ENCODE results near the gene UGT1A7. TPM values are rescaled to one million over a fixed set of nuclear protein-coding genes. Genes with fewer than 3 reads are reported as not detected.

UGT1A7 gene
- total RNA-seq, 1 experiment from 2014 or later, result not detected

- peak; percentile 40 for DNase-seq (ENCODE audit: low read depth)
These were observed 79.5 kb downstream of the UGT1A7 start for GRCh38 chr2:233761040-233761769.

DNA sequence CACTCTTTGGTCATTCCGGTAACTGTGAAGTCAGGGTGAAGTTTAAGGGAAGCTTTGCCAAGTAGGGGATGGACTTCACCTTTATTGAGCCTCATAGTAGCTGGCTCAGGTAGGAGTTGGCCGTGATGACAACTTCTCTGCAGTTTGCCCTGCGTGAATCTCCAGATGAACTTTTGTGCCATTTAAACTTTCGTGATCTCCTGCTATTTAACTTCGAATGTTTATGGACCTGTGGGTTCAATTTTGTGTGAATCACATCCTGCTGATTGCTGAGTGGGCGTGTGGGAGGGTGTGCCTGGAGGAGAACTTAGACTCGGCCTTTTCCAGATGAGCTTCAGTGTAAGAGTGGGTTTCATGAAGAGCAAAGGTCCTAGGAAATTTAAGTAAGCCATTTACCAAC is 82.6 kb downstream of the UGT1A7 start:
- DNase-seq (ENCODE audit: low read depth), result peak; percentile 84

GRCh38 chr2:233764761-233765160 is 83.1 kb downstream of the UGT1A7 start:
- peak; percentile 62 for DNase-seq (ENCODE audit: low read depth)

DNA sequence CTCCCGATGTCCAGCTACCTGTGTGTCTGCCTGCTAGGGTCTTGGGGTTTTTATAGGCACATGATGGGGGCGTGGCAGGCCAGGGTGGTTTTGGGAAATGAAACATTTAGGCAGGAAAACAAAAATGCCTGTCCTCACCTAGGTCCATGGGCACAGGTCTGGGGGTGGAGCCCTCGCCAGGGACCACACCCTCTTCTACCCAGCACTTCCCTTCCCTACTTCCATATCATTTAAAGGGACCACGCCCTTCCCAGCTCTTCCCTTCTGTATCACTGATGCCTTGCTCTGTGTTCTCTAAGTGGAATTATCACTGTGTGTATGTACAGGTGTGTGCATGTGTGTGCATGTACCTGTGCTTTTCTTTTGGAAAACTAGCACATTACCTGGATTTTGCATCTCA is 84.7 kb downstream of the UGT1A7 start:
- no peak for DNase-seq (ENCODE audit: low read depth)

- peak; percentile 7 for DNase-seq (ENCODE audit: low read depth)
These were observed 86.4 kb downstream of the UGT1A7 start for GRCh38 chr2:233768076-233768475.

DNA sequence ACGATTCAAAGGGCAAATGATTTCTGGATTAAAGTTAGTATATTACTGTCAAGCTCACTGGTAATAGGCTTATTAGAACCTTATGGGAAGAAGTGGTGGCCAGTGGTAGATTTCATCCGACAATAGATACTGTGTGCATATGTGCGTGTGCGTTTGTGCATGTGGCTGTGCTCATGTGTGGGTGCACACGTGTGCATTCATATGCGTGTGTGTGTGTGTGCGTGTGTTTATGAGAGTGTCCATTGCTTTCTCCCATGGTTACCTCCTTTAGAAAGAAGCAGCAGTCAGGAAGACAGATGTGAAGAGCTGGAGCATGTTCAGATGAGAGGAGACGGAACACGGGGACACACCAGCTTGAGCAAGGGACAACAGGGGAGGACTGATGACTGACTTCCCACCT is 87.6 kb downstream of the UGT1A7 start:
- DNase-seq (ENCODE audit: low read depth), result no peak

DNA sequence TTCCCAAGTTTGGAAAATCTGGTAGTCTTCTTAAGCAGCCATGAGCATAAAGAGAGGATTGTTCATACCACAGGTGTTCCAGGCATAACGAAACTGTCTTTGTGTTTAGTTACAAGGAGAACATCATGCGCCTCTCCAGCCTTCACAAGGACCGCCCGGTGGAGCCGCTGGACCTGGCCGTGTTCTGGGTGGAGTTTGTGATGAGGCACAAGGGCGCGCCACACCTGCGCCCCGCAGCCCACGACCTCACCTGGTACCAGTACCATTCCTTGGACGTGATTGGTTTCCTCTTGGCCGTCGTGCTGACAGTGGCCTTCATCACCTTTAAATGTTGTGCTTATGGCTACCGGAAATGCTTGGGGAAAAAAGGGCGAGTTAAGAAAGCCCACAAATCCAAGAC is 90.5 kb downstream of the UGT1A7 start:
- no peak for DNase-seq (ENCODE audit: low read depth)

DNA sequence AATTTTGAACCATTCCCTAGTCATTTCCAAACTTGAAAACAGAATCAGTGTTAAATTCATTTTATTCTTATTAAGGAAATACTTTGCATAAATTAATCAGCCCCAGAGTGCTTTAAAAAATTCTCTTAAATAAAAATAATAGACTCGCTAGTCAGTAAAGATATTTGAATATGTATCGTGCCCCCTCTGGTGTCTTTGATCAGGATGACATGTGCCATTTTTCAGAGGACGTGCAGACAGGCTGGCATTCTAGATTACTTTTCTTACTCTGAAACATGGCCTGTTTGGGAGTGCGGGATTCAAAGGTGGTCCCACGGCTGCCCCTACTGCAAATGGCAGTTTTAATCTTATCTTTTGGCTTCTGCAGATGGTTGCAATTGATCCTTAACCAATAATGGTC is 90.9 kb downstream of the UGT1A7 start:
- no peak for DNase-seq (ENCODE audit: low read depth)

GRCh38 chr2:233773854-233774253 is 92.2 kb downstream of the UGT1A7 start:
- no peak for DNase-seq (ENCODE audit: low read depth)

DNA sequence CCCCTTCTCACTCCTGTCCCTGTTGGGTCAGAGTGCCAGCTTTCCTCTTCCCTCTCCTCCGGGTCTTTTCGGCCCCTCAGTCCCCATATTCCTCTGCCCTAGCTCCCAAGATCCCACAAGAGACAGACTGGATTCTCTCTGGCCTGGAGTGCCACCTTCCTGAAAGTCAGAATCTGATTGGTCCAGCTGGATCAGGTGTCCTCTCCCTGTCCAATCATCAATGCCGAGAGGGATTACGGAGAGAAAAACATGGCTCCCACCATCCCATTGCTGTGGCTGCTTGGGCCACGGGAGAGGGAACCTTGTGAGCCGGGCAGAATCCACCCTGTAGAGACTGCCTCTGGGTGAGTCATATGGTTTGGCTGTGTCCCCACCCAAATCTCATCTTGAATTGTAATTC is 93.7 kb downstream of the UGT1A7 start:
- DNase-seq (ENCODE audit: low read depth), result no peak

GRCh38 chr2:233778030-233778429 is 96.3 kb downstream of the UGT1A7 start, which contains the start of gene MROH2A:
Gene MROH2A (plus strand): TSS chr2:233778330. CDS start chr2:233779359, 1,029 bp downstream.
- no peak for DNase-seq (ENCODE audit: low read depth)

DNA sequence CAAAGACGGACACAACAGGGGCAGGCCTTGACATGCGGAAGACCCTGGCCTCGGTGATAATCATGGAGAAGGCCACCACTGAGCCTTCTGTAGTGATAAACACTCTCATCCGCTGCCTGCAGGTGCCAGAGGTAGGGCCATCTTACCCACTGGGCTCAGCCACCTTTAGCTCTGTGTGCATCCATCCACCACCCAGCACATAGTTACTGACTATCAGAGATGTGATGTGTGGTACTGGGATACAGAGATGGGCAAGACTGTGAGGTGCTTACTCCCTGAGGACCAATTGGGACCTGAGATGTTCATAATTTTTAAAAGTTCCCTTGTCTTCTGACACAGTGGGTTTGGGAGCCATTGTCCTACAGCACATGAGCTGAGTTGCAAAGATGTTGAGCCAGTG is 98.0 kb downstream of the UGT1A7 start:
- DNase-seq (ENCODE audit: low read depth), result no peak

DNA sequence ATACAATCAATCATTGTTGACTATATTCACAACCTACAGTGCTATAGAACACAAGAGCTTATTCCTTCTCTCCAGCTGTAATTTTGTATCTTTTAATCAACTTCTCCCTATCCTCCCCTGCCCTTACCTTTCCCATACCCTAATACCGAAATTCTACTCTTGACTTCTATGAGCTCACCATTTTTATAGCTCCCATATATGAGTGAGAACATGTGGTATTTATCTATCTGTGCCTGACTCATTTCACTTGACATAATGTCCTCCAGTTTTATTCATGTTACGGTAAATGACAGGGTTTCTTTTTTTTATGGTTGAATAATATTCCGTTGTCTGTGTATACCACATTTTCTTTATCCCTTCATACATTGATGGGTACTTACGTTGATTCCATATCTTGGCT is 99.1 kb downstream of the UGT1A7 start:
- DNase-seq (ENCODE audit: low read depth), result no peak

GRCh38 chr2:233789554-233789953 is 107.9 kb downstream of the UGT1A7 start:
- DNase-seq (ENCODE audit: low read depth), result no peak

DNA sequence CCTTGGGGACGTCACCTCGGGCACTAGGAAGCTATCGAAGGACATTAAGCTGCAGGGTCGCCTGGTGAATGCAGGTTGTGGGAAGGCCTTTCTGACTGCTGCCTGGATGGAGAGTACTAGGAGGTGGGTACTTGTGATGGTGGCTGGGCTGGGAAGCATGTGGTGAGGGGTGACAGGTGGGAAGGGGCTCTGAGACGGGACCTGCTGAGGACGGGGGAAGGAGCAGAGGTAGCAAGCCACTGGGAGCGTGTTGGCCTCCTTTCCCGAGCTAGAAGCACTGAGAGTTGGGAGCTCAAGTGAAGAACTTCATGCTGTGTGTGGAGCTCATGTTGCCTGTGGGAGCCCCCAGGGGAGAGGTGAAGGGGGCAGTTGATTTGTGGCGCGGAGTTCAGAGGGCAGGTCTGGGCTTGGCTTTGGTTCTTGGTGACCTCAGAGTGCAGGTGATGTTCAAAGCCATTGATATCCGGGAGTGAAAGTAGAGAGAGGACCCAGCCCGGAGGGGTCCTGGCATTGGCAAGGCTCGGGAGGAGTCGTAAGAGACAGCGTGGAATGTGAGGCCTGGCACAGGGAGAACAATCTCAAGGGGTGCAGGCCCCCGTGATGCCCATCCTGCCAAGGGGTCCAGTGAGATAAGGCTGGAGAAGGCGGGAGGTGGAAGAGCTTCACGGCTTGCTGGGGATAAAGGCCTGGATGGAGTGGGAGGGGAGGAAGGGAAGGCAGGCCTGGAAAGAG is 109.6 kb downstream of the UGT1A7 start:
- no peak for DNase-seq (ENCODE audit: low read depth)

GRCh38 chr2:233791883-233792329 is 110.2 kb downstream of the UGT1A7 start:
- DNase-seq (ENCODE audit: low read depth), result no peak

DNA sequence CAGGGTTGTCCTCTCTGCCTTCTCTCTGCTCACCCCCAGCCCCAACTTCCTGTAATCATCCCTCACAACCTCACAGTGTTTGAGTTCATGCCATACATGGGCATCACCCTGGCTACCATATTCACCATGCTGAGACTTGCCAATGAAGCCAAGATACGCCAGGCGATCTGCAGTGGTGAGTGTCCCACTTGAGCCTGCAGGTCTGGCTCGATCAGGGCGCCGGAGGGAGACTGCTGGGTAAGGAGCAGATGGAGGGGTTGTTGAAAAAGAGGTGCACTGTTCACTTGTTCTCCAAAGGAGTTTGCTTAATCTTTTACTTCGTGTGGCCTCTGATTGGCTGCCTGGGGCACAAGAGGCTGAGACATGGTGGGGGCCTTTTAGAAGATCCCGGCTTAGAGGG is 111.0 kb downstream of the UGT1A7 start:
- DNase-seq (ENCODE audit: low read depth), result no peak

DNA sequence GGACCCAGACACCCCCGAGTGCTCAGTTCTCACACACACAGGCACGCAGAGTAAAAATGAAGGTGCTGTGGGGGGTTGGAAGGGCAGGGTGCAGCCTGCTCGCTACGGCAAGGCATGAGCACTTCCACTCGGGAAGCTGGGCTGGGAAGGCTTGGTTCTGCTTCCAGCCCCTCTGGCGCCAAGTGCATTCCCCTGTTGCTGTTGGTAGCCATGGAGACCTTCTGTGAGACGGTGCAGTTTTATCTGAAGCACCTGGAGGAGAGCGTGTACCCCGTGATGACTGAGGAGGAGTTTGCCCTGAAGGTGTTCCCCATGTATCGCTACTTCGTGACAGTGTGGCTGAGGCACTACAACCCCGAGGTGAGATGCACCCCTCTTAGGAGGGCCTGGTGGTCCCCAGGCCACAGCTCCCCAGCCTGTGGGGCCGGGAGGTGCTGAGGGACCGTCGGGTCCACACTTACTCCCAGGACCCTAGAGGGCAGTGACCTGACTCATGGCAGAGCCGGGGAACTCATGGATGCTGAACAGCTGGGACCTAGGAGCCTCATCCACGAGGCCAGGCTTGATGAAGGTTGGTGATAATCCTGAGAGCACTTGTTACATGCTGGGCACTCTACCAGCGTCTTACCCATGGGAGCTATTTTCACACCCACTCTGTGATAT is 111.9 kb downstream of the UGT1A7 start:
- peak; percentile 4 for DNase-seq (ENCODE audit: low read depth)

GRCh38 chr2:233794128-233794658 is 112.5 kb downstream of the UGT1A7 start:
- DNase-seq (ENCODE audit: low read depth), result no peak

- DNase-seq (ENCODE audit: low read depth), result no peak
These were observed 114.1 kb downstream of the UGT1A7 start for GRCh38 chr2:233795735-233796171.

GRCh38 chr2:233796254-233796653 is 114.6 kb downstream of the UGT1A7 start:
- DNase-seq (ENCODE audit: low read depth), result no peak

GRCh38 chr2:233798335-233799086 is 116.8 kb downstream of the UGT1A7 start:
- no peak for DNase-seq (ENCODE audit: low read depth)

All from M059J (cell line).